Right lobe of liver (tissue), 6 donors: Measurements from ENCODE around the gene C2CD4C. TPM values are rescaled to one million over a fixed set of nuclear protein-coding genes. Genes with fewer than 3 reads are reported as not detected.
"Not testable (repeated sequence)": the region's sequence is repeated elsewhere in the genome, so short reads cannot be mapped to it uniquely, and the experiment has no call there.

Experiments used
- ATAC-seq, 4 donors: fragments of 200-7000 bp; cut with Tn5 transposase; one replicate each; pipeline ENCODE4 v1.9.1; 2020; ENCODE audit warnings: mild to moderate bottlenecking in 4 of 4, moderate library complexity in 4 of 4
- DNase-seq, 3 donors: peaks; one replicate each; pipeline ENCODE4 v3.0.0-alpha.2; 2020
- H3K27ac ChIP-seq, 3 donors: fragments of 200-600 bp; one replicate each; pipeline ENCODE4 v1.8.0; 2022
- H3K27me3 ChIP-seq, 2 donors: fragments of 200-600 bp; one replicate each; pipeline ENCODE4 v1.8.0; 2022
- H3K36me3 ChIP-seq, 4 donors: fragments of 200-600 bp; sonication (generic) in 1 of 4; one replicate each; pipeline versions ENCODE4 v1.5.1 to v1.8.0; 2017 to 2022; ENCODE audit warnings: control low read depth in 1 of 4
- H3K4me1 ChIP-seq, 4 donors: fragments of 200-600 bp; sonication (generic) in 1 of 4; one replicate each; pipeline versions ENCODE4 v1.5.1 to v1.8.0; 2017 to 2022; ENCODE audit warnings: control low read depth in 1 of 4
- H3K4me3 ChIP-seq, 3 donors: fragments of 200-600 bp; one replicate each; pipeline ENCODE4 v1.8.0; 2022
- H3K9me3 ChIP-seq, 4 donors: fragments of 200-600 bp; sonication (generic) in 1 of 4; one replicate each; pipeline versions ENCODE4 v1.5.1 to v1.8.0; 2017 to 2022; ENCODE audit warnings: control low read depth in 1 of 4
- POLR2A ChIP-seq: fragments of 450-650 bp; IDR thresholded peaks from one replicate; pipeline ENCODE4 v1.6.1; 2017; ENCODE audit warnings: antibody characterized with exemption, mild to moderate bottlenecking
- WGBS: methylation state at CpG from one replicate; pipeline ENCODE4 v1.1.6; 2018; ENCODE audit warnings: low coverage, low lambda C conversion rate; ENCODE audit not compliant: insufficient coverage; ENCODE audit errors: missing lambda C conversion rate; 5-methylcytosine and 5-hydroxymethylcytosine counted together
- intact Hi-C, 2 donors: fragments of 100-400 bp; cut with DNase I; formaldehyde crosslinking; loops; one replicate each; pipeline versions ENCODE4 v1.11.2 to v1.14.1; 2022
- total RNA-seq, 6 experiments: library from RNA; depleted of rRNA in 2 of 6; stranded (reverse); fragments of >200 nt in 2 of 6; fragmentation: NEBNext Ultra II Directional in 3 of 6; extraction: Animal tissue kit (Norgen Biotek cat#: 25700) in 3 of 6; gene quantifications; one replicate each; pipeline versions ENCODE4 v1.1.0 to v1.2.4, GENCODE V29; 2016 to 2023
- TF ChIP-seq, protein P1 (sequence below), 4 donors: fragments of 200-600 bp in 3 of 4; fragments of 450-650 bp in 1 of 4; IDR thresholded peaks; one replicate each; pipeline versions ENCODE4 v1.5.1 to v1.8.0; 2016 to 2022; ENCODE audit warnings: antibody characterized with exemption in 4 of 4, mild to moderate bottlenecking in 2 of 4
- donor health status: DM: no; HTN: yes; CAD: no.
- donor health status: DM: no; HTN: no; CAD: no.
- donor health status: DM: no; HTN: no; CAD: no.
- donor health status: DM: no; HTN: yes; CAD: no.
- donor health status: DM: no; HTN: yes; CAD: no.

C2CD4C gene
- total RNA-seq, 6 experiments from 2014 or later = 0.12 to 2.0 (median 0.44) TPM

DNA sequence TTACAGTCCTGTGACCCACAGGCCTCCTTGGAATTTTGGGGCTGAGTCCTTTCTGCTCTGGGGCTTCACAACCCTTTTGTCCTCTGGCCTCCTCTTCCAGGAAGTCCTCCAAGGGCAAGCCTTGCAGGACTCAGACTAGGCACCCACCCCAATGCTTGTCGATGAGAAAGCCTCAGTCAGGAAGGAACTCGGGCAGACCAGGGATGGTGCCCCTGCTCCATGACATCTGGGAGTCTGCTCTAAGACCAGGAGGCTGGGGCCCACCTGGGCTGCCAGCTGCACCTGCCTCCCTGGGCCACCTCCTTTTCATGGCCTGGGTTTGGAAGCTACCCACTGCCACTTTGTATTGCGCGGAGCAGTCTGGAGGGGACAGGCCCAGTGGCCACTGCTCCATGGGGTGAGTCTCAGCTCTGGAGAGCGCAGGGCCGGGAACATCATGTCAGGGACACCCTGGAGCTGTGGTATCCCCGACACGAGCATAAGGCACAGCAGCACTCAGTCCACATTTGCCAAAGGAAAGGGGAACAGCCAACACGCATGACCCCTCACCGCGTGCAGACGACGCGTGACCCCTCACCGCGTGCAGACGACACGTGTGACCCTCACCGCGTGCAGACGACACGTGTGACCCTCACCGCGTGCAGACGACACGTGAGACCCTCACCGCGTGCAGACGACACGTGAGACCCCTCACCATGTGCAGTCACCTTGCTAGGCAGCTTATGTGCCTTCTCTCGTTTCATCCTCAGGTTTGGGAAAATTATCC, 10.8 kb downstream of the C2CD4C start:
- WGBS = 69% methylated on average over 10 of the region's 31 CpGs
- ATAC-seq (no peak), DNase-seq (peak in 1 of 3 donors; percentile 9)
- Histone ChIP-seq H3K27me3 (no peaks in the 10 kb centered on the region), H3K36me3 (no peaks in the 10 kb centered on the region), H3K4me1 (no peaks in the 10 kb centered on the region), H3K9me3 (no peaks in the 10 kb centered on the region), H3K4me3 (no peak overlapping the region), H3K27ac (no peak overlapping the region)
- intact Hi-C loops = no loop called here
- no peak for TF ChIP-seq POLR2A
- TF ChIP-seq, protein P1, sequence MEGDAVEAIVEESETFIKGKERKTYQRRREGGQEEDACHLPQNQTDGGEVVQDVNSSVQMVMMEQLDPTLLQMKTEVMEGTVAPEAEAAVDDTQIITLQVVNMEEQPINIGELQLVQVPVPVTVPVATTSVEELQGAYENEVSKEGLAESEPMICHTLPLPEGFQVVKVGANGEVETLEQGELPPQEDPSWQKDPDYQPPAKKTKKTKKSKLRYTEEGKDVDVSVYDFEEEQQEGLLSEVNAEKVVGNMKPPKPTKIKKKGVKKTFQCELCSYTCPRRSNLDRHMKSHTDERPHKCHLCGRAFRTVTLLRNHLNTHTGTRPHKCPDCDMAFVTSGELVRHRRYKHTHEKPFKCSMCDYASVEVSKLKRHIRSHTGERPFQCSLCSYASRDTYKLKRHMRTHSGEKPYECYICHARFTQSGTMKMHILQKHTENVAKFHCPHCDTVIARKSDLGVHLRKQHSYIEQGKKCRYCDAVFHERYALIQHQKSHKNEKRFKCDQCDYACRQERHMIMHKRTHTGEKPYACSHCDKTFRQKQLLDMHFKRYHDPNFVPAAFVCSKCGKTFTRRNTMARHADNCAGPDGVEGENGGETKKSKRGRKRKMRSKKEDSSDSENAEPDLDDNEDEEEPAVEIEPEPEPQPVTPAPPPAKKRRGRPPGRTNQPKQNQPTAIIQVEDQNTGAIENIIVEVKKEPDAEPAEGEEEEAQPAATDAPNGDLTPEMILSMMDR (IDR thresholded peaks at IDR 0.05) = no peak

DNA sequence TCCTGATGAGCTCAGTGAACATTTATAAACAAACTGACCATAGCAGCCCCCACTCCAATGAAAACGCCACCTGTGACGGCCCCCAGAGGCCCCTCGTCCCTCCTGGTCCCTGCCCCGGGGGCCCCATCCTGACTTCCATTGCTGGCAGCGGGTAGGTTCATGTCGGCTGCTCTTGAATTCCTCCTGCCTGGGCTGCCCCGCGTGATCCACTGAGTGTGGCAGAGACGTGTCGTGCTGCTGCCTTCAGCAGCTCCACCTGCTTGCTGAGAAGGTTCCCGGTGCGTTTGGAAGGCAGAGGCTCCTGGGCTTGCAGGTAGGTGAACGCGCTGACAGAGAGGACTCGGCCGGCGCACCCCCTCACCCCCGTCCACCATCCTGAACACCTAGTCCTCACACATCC, 11.6 kb downstream of the C2CD4C start:
- no peaks in the 10 kb centered on the region for H3K27me3 ChIP-seq
- WGBS = 44% methylated on average over 10 of the region's 18 CpGs
- DNase-seq = peak in 2 of 3 donors; percentile 8 to 42

DNA sequence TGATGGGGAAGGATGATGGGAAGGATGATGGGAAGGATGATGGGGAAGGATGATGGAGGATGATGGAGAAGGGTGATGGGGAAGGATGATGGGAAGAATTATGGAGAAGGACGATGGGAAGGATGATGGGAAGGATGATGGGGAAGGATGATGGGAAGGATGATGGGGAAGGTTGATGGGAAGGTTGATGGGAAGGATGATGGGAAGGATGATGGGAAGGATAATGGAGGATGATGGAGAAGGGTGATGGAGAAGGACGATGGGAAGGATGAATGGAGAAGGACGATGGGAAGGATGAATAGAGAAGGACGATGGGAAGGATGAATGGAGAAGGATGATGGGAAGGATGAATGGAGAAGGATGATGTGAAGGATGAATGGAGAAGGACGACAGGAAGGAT, 13.5 kb downstream of the C2CD4C start:
- Histone ChIP-seq H3K4me3 (no peak overlapping the region), H3K27me3 (no peaks in the 10 kb centered on the region), H3K27ac (no peak overlapping the region), H3K9me3 (no peaks in the 10 kb centered on the region), H3K36me3 (no peaks in the 10 kb centered on the region), H3K4me1 (no peaks in the 10 kb centered on the region)
- DNase-seq = no peak
- 63% methylated on average over 5 of the region's 5 CpGs for WGBS
- TF ChIP-seq, protein P1 (IDR thresholded peaks at IDR 0.05) = no peak
- no peak for TF ChIP-seq POLR2A
- intact Hi-C loops = no loop called here
- ATAC-seq = no peak

More for the DNA sequence above, 11.6 kb downstream of the C2CD4C start:
- no peaks in the 10 kb centered on the region for H3K36me3 ChIP-seq
- no peaks in the 10 kb centered on the region for H3K4me1 ChIP-seq
- no peak overlapping the region for H3K27ac ChIP-seq
- intact Hi-C loops = no loop called here
- no peak for TF ChIP-seq POLR2A
- TF ChIP-seq, protein P1 (IDR thresholded peaks at IDR 0.05) = no peak
- ATAC-seq = no peak
- no peak overlapping the region for H3K4me3 ChIP-seq
- H3K9me3 ChIP-seq = no peaks in the 10 kb centered on the region

DNA sequence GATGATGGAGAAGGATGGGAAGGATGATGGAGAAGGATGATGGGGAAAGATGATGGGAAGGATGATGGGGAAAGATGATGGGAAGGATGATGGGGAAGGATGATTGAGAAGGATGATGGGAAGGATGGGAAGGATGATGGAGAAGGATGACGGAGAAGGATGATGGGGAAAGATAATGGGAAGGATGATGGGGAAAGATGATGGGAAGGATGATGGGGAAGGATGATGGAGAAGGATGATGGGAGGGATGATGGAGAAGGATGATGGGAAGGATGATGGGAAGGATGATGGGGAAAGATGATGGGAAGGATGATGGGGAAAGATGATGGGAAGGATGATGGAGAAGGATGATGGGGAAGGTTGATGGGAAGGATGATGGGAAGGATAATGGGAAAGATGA, 14.1 kb downstream of the C2CD4C start:
- not testable (repeated sequence) for ATAC-seq
- WGBS = 100% methylated on average over 1 of the region's 1 CpG

DNA sequence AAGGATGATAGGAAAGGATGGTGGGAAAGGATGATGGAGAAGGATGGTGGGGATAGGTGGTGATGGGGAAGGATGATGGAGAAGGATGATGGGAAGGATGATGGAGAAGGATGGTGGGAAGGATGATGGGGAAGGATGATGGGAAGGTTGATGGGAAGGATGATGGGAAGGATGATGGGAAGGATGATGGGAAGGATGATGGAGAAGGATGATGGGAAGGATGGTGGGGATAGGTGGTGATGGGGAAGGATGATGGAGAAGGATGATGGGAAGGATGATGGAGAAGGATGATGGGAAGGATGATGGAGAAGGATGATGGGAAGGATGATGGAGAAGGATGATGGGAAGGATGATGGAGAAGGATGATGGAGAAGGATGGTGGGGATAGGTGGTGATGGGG, 15.4 kb downstream of the C2CD4C start:
- H3K27ac ChIP-seq, H3K27me3 ChIP-seq, DNase-seq, intact Hi-C loops, H3K4me1 ChIP-seq, H3K4me3 ChIP-seq, ATAC-seq, H3K9me3 ChIP-seq, H3K36me3 ChIP-seq: not testable (repeated sequence)

More for the DNA sequence above, 14.1 kb downstream of the C2CD4C start:
- H3K27me3 ChIP-seq, H3K9me3 ChIP-seq, H3K27ac ChIP-seq, H3K36me3 ChIP-seq, H3K4me1 ChIP-seq, DNase-seq, H3K4me3 ChIP-seq, intact Hi-C loops: not testable (repeated sequence)
